HUES6 (cell line): ENCODE data around the gene ELFN1.

ENCODE experiments used
- H3K27ac ChIP-seq: 2 replicates; pipeline ENCODE4 v1.7.0; 2013; ENCODE audit warnings: low read depth, mild to moderate bottlenecking, low read length, inconsistent platforms
- H3K27me3 ChIP-seq: 2 replicates; pipeline ENCODE4 v1.6.1; 2013; ENCODE audit warnings: low read length; ENCODE audit not compliant: control insufficient read depth, insufficient read depth
- H3K36me3 ChIP-seq: 2 replicates; pipeline ENCODE4 v1.6.1; 2013; ENCODE audit warnings: low read length; ENCODE audit not compliant: control insufficient read depth, insufficient read depth
- H3K4me1 ChIP-seq: 2 replicates; pipeline ENCODE4 v1.6.1; 2013; ENCODE audit warnings: low read length; ENCODE audit not compliant: control insufficient read depth, insufficient read depth
- H3K4me3 ChIP-seq: 2 replicates; pipeline ENCODE4 v1.5.1; 2013; ENCODE audit warnings: low read depth, low read length
- H3K9ac ChIP-seq: one replicate; pipeline ENCODE4 v1.6.1; 2013; ENCODE audit warnings: mild to moderate bottlenecking, low read length
- H3K9me3 ChIP-seq: 2 replicates; pipeline ENCODE4 v1.6.1; 2013; ENCODE audit warnings: low read depth, low read length; ENCODE audit not compliant: control insufficient read depth, insufficient read depth

ELFN1 gene

DNA sequence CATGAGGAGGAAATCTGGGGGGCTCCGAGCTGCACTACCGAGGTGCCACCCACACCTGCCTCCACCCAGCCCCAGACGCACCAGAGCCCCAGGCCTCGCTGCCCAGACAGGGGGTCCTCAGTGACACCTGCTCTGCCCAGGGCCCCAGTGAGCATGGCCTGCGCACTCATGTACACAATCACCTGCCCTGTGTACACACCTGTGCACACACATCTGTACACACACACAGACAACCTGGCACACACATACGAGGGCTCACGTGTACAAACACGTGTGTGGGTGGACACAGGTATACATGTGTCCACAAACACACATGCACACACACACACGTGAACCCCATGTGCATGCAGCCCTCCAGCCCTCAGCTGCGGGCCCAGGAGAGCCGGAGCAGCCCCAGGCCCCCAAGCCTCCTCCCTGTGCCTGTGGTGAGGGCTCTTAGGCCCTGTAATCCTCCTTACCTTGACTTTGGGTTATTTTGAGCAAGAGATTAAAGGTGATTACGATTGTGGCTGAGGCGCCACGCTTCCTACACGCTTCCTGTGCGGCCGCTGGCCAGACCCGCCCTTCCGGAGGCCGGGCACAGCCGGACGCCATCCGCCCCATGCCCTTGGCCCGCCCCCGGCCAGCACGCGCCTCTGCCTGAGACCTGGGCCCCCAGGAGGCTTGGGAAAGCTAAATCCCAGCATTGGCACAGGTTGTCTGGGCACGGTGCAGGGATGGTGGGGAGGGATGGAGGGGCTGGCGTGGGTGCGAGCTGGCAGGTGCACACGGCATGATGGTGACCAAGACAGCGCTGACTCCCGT, 71.9 kb downstream of the ELFN1 start:
- Histone ChIP-seq H3K9me3 (no peaks in the 10 kb centered on the region), H3K36me3 (peaks cover 8% of the 10 kb centered on the region), H3K27me3 (no peaks in the 10 kb centered on the region), H3K9ac (no peak overlapping the region), H3K4me3 (no peak overlapping the region), H3K27ac (no peak overlapping the region), H3K4me1 (no peaks in the 10 kb centered on the region)

DNA sequence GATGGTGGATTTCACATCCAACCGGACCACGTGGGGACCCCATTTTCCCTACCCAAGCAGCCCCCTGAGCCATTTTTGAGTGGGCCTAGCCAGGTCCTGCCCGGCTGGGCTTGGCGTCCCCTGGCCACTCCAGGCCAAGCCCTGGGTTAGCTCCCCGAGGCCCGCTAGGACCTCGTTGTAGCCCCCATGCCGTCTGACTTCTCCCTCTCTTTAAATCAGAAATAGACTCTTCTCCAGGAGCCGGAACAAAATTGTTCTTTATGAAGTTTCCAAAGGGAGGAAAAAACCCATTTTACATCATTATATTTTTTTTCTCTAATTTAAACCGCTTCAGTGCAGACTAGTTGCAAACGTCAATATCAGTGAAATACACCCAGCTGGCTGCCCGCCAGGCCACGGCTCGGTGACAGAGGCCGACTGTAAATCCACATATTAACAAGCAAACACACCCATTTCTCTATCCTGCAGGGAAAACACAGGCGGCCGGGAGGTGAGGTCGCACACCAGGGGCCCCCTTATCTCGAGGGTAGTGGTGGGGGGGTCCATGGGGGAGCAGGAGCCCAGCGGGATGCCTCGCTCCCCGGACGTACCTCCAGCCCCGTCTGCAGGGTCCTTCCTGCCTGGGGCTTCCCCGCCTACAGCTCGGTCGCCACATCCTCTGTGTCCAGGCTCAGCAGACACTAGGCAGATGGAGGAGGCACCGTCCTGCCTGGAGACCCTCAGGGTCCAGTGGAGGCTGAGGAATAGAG, 72.7 kb downstream of the ELFN1 start:
- Histone ChIP-seq H3K9ac (no peak overlapping the region), H3K36me3 (peaks cover 8% of the 10 kb centered on the region), H3K27ac (no peak overlapping the region), H3K4me3 (no peak overlapping the region), H3K9me3 (no peaks in the 10 kb centered on the region), H3K4me1 (no peaks in the 10 kb centered on the region), H3K27me3 (no peaks in the 10 kb centered on the region)

DNA sequence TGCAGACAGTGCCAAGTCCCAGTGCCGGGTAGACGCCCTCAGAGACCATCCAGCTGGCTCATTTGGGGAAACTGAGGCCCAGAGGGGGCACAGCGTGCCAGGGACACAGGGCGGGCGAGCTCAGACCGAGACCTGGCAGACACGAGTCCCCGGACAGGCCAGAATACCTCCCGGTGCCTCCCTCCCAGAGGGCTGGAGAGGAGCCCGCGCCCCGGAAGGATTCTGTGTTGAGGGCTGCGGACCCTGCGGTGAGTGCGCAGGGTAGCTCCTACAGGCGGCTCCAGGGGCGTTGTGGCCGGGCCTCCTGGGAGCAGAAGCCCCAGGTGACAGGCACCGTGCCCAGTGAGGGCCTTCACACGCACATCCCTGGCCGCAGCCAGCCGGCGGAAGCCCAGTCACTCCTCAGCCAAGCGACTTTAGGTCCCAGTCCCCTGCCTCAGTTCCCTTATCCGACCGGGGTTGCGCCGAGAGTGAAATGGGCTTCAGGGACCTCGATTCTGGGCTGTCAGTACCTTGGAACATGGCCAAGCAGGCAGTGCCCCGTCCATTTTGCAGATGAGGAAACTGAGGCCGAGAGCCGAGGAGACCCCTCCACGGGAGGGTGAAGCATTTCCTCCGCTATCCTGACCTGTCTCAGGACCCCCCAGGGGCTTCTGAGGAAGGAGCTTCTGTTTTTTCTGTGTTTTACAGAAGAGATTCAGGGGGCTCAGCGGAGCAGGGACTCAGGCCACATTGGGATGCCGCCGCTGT, 73.6 kb downstream of the ELFN1 start:
- Histone ChIP-seq H3K36me3 (peaks cover 8% of the 10 kb centered on the region), H3K4me1 (no peaks in the 10 kb centered on the region), H3K4me3 (no peak overlapping the region), H3K27me3 (no peaks in the 10 kb centered on the region), H3K27ac (no peak overlapping the region), H3K9me3 (no peaks in the 10 kb centered on the region), H3K9ac (no peak overlapping the region)

DNA sequence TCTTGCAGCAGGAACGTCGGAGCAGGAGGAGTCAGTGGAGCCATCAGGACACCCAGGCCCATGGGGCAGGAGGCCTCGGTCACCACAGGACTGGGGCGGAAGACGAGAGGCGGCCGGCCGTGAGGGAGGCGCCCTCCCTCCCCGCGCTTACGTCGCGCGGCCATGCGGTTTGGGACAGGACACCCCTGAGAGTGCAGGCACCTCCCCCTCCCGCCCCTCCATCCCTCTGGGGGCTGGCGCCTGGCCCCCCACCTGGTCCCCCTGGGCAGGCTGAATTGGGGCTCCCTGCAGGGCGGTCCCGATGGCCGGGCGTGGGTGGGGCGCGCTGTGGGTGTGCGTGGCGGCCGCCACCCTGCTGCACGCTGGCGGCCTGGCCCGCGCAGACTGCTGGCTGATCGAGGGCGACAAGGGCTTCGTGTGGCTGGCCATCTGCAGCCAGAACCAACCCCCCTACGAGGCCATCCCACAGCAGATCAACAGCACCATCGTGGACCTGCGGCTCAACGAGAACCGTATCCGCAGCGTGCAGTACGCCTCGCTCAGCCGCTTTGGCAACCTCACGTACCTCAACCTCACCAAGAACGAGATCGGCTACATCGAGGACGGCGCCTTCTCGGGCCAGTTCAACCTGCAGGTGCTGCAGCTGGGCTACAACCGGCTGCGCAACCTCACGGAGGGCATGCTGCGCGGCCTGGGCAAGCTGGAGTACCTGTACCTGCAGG, 74.4 kb downstream of the ELFN1 start:
- no peak overlapping the region for H3K27ac ChIP-seq
- H3K9ac ChIP-seq, result no peak overlapping the region
- no peaks in the 10 kb centered on the region for H3K4me1 ChIP-seq
- peaks cover 8% of the 10 kb centered on the region for H3K36me3 ChIP-seq
- no peaks in the 10 kb centered on the region for H3K27me3 ChIP-seq
- H3K4me3 ChIP-seq, result no peak overlapping the region
- no peaks in the 10 kb centered on the region for H3K9me3 ChIP-seq

DNA sequence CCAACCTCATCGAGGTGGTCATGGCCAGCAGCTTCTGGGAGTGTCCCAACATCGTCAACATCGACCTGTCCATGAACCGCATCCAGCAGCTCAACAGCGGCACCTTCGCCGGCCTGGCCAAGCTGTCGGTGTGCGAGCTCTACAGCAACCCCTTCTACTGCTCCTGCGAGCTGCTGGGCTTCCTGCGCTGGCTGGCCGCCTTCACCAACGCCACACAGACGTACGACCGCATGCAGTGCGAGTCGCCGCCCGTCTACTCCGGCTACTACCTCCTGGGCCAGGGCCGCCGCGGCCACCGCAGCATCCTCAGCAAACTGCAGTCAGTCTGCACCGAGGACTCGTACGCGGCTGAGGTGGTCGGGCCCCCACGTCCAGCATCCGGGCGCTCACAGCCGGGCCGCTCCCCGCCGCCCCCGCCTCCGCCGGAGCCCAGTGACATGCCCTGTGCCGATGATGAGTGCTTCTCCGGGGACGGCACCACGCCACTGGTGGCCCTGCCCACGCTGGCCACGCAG, 75.0 kb downstream of the ELFN1 start:
- H3K9ac ChIP-seq, result no peak overlapping the region
- peaks cover 8% of the 10 kb centered on the region for H3K36me3 ChIP-seq
- no peak overlapping the region for H3K4me3 ChIP-seq
- no peak overlapping the region for H3K27ac ChIP-seq
- H3K27me3 ChIP-seq, result no peaks in the 10 kb centered on the region
- no peaks in the 10 kb centered on the region for H3K9me3 ChIP-seq
- H3K4me1 ChIP-seq, result no peaks in the 10 kb centered on the region

DNA sequence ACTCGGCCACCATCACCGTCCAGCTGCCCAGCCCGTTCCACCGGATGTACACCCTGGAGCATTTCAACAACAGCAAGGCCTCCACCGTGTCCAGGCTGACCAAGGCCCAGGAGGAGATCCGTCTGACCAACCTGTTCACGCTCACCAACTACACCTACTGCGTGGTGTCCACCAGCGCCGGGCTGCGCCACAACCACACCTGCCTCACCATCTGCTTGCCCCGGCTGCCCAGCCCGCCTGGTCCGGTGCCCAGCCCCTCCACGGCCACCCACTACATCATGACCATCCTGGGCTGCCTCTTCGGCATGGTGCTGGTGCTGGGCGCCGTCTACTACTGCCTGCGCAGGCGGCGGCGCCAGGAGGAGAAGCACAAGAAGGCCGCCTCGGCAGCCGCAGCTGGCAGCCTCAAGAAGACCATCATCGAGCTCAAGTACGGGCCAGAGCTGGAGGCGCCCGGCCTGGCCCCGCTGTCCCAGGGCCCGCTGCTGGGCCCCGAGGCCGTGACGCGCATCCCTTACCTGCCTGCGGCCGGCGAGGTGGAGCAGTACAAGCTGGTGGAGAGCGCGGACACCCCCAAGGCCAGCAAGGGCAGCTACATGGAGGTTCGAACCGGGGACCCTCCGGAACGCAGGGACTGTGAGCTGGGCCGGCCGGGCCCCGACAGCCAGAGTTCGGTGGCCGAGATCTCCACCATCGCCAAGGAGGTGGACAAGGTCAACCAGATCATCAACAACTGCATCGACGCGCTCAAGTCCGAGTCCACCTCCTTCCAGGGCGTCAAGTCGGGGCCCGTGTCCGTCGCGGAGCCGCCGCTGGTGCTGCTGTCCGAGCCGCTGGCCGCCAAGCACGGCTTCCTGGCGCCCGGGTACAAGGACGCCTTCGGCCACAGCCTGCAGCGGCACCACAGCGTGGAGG, 75.8 kb downstream of the ELFN1 start:
- no peaks in the 10 kb centered on the region for H3K9me3 ChIP-seq
- no peaks in the 10 kb centered on the region for H3K27me3 ChIP-seq
- no peak overlapping the region for H3K9ac ChIP-seq
- no peak overlapping the region for H3K4me3 ChIP-seq
- H3K27ac ChIP-seq, result no peak overlapping the region
- H3K36me3 ChIP-seq, result peaks cover 8% of the 10 kb centered on the region
- no peaks in the 10 kb centered on the region for H3K4me1 ChIP-seq

DNA sequence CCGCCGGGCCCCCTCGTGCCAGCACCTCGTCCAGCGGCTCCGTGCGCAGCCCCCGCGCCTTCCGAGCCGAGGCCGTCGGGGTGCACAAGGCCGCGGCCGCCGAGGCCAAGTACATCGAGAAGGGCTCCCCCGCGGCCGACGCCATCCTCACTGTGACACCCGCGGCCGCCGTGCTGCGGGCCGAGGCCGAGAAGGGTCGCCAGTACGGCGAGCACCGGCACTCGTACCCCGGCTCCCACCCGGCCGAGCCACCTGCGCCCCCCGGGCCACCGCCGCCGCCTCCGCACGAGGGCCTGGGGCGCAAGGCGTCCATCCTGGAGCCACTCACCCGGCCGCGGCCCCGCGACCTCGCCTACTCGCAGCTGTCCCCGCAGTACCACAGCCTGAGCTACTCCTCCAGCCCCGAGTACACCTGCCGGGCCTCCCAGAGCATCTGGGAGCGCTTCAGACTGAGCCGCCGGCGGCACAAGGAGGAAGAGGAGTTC, 76.5 kb downstream of the ELFN1 start:
- Histone ChIP-seq H3K4me3 (no peak overlapping the region), H3K27ac (no peak overlapping the region), H3K36me3 (peaks cover 8% of the 10 kb centered on the region)

DNA sequence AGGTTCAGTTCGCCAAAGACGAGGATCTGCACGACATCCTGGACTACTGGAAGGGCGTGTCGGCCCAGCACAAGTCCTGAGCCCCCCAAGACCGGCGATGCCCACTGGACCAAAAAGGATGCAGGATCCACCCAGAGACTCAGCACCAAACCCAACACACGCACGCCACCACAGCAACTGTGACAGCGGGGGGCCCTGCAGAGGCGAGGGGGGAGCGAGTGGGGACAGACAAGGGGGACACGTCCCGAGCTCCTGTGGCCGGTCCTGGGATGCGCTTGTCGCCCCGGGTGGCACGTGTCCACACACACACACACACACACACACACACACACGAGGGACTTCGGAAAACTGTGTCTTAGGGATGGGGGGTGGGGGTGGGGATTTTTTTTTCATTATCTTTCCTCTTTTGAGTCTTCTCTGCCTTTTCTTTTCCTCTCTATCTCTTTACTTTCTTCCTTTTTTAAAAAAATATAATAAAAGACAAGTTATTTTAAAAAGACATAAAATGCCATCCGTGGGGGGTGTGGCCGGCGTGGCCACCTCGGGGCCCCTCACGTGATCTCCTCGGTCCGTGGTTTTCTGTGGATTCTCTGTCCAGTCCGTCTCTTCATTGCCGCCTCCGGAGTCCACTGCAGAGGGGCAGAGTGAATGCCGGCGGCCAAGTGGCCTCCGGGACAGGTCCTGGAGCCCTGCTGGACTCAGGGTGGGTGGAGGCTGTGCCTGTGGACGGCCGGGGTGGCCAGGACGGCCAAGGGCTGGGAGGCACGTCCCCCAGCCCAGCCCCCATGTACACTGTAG, 77.1 kb downstream of the ELFN1 start:
- H3K27ac ChIP-seq, result no peak overlapping the region
- H3K36me3 ChIP-seq, result peaks cover 8% of the 10 kb centered on the region
- no peaks in the 10 kb centered on the region for H3K9me3 ChIP-seq
- H3K27me3 ChIP-seq, result no peaks in the 10 kb centered on the region
- H3K4me1 ChIP-seq, result no peaks in the 10 kb centered on the region
- H3K9ac ChIP-seq, result no peak overlapping the region
- H3K4me3 ChIP-seq, result no peak overlapping the region

More for the DNA sequence above, 76.5 kb downstream of the ELFN1 start:
- Histone ChIP-seq H3K4me1 (no peaks in the 10 kb centered on the region), H3K9me3 (no peaks in the 10 kb centered on the region), H3K27me3 (no peaks in the 10 kb centered on the region), H3K9ac (no peak overlapping the region)

DNA sequence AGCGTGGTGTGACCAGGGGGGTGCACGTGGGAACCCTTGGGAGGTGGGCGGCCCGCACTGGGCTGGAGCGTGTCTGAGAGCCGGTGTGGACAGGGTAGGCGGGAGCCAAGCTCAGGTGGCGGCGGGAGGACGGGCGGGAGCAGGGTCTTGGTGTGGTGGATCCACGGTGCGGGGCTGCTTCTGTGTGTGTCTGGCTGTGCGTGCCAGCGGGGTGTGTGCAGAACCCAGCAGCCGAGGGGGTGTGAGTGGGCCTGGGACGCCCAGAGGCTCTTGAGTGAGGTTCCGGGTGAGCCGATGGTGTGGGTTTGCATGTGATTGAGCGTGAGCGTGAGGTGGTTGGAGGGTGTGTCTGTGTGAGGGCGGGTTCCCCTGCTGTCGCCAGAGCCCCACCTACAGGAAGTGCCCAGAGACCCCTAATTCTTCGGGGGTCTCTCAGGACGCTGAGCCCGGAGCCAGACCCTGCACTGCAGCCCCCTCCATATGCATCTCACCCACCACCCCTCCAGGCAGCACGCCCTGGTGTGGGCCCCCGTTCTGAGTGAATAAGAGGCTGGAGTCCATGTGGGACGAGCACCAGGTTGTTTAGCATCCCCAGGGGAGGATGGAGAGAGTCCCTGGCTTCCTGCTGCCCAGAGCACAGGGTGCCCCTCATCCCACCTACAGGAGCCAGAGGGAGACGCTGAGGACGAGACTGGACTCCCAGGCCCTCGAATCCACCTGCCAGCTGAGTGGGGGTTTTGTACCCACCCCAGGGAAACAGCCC, 78.2 kb downstream of the ELFN1 start:
- Histone ChIP-seq H3K4me1 (no peaks in the 10 kb centered on the region), H3K36me3 (peaks cover 8% of the 10 kb centered on the region), H3K9me3 (no peaks in the 10 kb centered on the region), H3K27ac (no peak overlapping the region), H3K9ac (no peak overlapping the region), H3K4me3 (no peak overlapping the region), H3K27me3 (no peaks in the 10 kb centered on the region)
